GM12891 (cell line): ENCODE results near the gene HTR3A.

Source experiments
- POLR2A ChIP-seq: IDR thresholded peaks from 2 replicates; pipeline ENCODE4 v1.6.1; 2011; ENCODE audit warnings: low read depth, low read length, control low read depth
- TAF1 ChIP-seq: IDR thresholded peaks from 2 replicates; pipeline ENCODE4 v1.6.1; 2011; ENCODE audit warnings: low read depth, low read length, control low read depth

DNA sequence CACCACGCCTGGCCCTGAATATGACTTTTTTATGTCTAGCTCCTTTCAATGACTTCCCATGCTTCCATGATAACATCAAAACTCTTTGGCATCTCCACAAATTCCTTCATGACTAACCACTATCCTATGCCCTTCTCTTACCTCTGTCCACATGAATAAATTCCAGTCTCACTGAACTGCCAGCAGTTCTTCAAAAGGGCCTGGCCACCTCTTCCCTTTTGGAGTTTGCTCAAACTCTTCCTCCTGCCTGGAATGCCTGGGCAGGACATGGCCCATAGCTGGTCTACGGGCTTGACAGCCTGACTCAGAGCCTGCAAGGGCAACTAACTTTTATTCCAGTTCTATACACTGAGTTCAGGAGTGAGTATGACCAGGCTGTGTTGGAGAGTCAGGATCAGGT is 42.8 kb downstream of the HTR3A start:
- no peak for TF ChIP-seq POLR2A
- no peak for TF ChIP-seq TAF1
